H9 (cell line): Measurements from ENCODE around the gene SORBS1. TPM values are rescaled to one million over a fixed set of nuclear protein-coding genes. Genes with fewer than 3 reads are reported as not detected.
A peak's percentile ranks its signal among the peaks of the same experiment; 100 is the strongest.

ENCODE experiments used
- DNase-seq: peaks from one replicate; pipeline ENCODE4 v3.0.0-alpha.2; 2017
- H2AFZ ChIP-seq: one replicate; pipeline ENCODE4 v1.6.1; 2013; ENCODE audit warnings: mild to moderate bottlenecking, low read length, control low read depth, moderate library complexity
- H2AK5ac ChIP-seq: 2 replicates; pipeline ENCODE4 v1.6.1; 2013; ENCODE audit warnings: low read length, control low read depth, mixed read lengths; ENCODE audit not compliant: insufficient read length
- H2BK120ac ChIP-seq: one replicate; pipeline ENCODE4 v1.6.1; 2013; ENCODE audit warnings: low read depth, mild to moderate bottlenecking, low read length, control low read depth, inconsistent platforms; ENCODE audit not compliant: poor library complexity, severe bottlenecking
- H2BK12ac ChIP-seq: 2 replicates; pipeline ENCODE4 v1.6.1; 2013; ENCODE audit warnings: low read length, control low read depth, mixed read lengths, low read depth; ENCODE audit not compliant: insufficient read length
- H2BK15ac ChIP-seq: 2 replicates; pipeline ENCODE4 v1.6.1; 2013; ENCODE audit warnings: low read depth, low read length, control low read depth
- H2BK20ac ChIP-seq: one replicate; pipeline ENCODE4 v1.6.1; 2013; ENCODE audit warnings: low read depth, mild to moderate bottlenecking, low read length, control low read depth, inconsistent platforms; ENCODE audit not compliant: poor library complexity, severe bottlenecking
- H2BK5ac ChIP-seq: 2 replicates; pipeline ENCODE4 v1.6.1; 2013; ENCODE audit warnings: low read length, control low read depth, mixed read lengths; ENCODE audit not compliant: insufficient read length
- H3K14ac ChIP-seq: 2 replicates; pipeline ENCODE4 v1.6.1; 2013; ENCODE audit warnings: low read length, control low read depth; ENCODE audit not compliant: insufficient read depth
- H3K18ac ChIP-seq: 2 replicates; pipeline ENCODE4 v1.6.1; 2013; ENCODE audit warnings: low read depth, mild to moderate bottlenecking, mixed read lengths, low read length, control low read depth; ENCODE audit not compliant: insufficient read length
- H3K23ac ChIP-seq: 2 replicates; pipeline ENCODE4 v1.6.1; 2013; ENCODE audit warnings: low read length, control low read depth, mixed read lengths, low read depth; ENCODE audit not compliant: insufficient read length
- H3K23me2 ChIP-seq: 2 replicates; pipeline ENCODE4 v1.6.1; 2013; ENCODE audit warnings: low read depth, mild to moderate bottlenecking, mixed read lengths, low read length, control low read depth; ENCODE audit not compliant: insufficient read length, poor library complexity, severe bottlenecking
- H3K27ac ChIP-seq: 2 replicates; pipeline ENCODE4 v1.5.1; 2013; ENCODE audit warnings: low read length, control low read depth, mixed read lengths, low read depth; ENCODE audit not compliant: insufficient read length
- H3K27me3 ChIP-seq: 2 replicates; pipeline ENCODE4 v1.6.1; 2013; ENCODE audit warnings: low read length, control low read depth, inconsistent platforms; ENCODE audit not compliant: insufficient read depth
- H3K4ac ChIP-seq: 2 replicates; pipeline ENCODE4 v1.6.1; 2013; ENCODE audit warnings: low read depth, mild to moderate bottlenecking, control low read depth, inconsistent platforms, low read length, moderate library complexity
- H3K4me1 ChIP-seq: 2 replicates; pipeline ENCODE4 v1.6.1; 2013; ENCODE audit warnings: low read length, control low read depth, inconsistent platforms; ENCODE audit not compliant: insufficient read depth
- H3K4me2 ChIP-seq: 2 replicates; pipeline ENCODE4 v1.6.1; 2013; ENCODE audit warnings: low read length, control low read depth, mixed read lengths; ENCODE audit not compliant: insufficient read length, insufficient read depth
- H3K56ac ChIP-seq: 2 replicates; pipeline ENCODE4 v1.6.1; 2013; ENCODE audit warnings: low read depth, mild to moderate bottlenecking, mixed read lengths, low read length, control low read depth; ENCODE audit not compliant: insufficient read length
- H3K79me1 ChIP-seq: 2 replicates; pipeline ENCODE4 v1.6.1; 2013; ENCODE audit warnings: low read depth, mild to moderate bottlenecking, moderate library complexity, low read length, control low read depth, inconsistent platforms; ENCODE audit not compliant: insufficient read depth, poor library complexity, severe bottlenecking
- H3K79me2 ChIP-seq: 2 replicates; pipeline ENCODE4 v1.6.1; 2013; ENCODE audit warnings: low read length, control low read depth, inconsistent platforms; ENCODE audit not compliant: insufficient read depth
- H3K9ac ChIP-seq: 2 replicates; pipeline ENCODE4 v1.6.1; 2013; ENCODE audit warnings: low read length, control low read depth, mixed read lengths; ENCODE audit not compliant: insufficient read length; ENCODE audit errors: extremely low read depth
- H3K9me3 ChIP-seq: one replicate; pipeline ENCODE4 v1.6.1; 2013; ENCODE audit warnings: low read depth, low read length, inconsistent platforms; ENCODE audit not compliant: control insufficient read depth
- H3T11ph ChIP-seq: one replicate; pipeline ENCODE4 v1.6.1; 2013; ENCODE audit warnings: mild to moderate bottlenecking, low read length, control low read depth, inconsistent platforms
- H4K20me1 ChIP-seq: one replicate; pipeline ENCODE4 v1.6.1; 2013; ENCODE audit not compliant: control insufficient read depth, insufficient read length, insufficient read depth
- H4K5ac ChIP-seq: 2 replicates; pipeline ENCODE4 v1.6.1; 2013; ENCODE audit warnings: low read depth, mild to moderate bottlenecking, mixed read lengths, low read length, control low read depth; ENCODE audit not compliant: insufficient read length
- H4K8ac ChIP-seq: replicated peaks from 2 replicates; pipeline ENCODE4 v1.6.1; 2013; ENCODE audit warnings: low read length, control low read depth, mixed read lengths, low read depth; ENCODE audit not compliant: insufficient read length
- H4K91ac ChIP-seq: 2 replicates; pipeline ENCODE4 v1.6.1; 2013; ENCODE audit warnings: low read depth, mild to moderate bottlenecking, moderate library complexity, mixed read lengths, low read length, control low read depth; ENCODE audit not compliant: insufficient read length
- H3K27ac Mint-ChIP-seq, 3 experiments: 2 replicates in 2 of 3; 3 replicates in 1 of 3; pipeline ENCODE4 v1.8.0; 2020 to 2021; ENCODE audit warnings: mixed read lengths in 3 of 3, mild to moderate bottlenecking in 1 of 3, moderate library complexity in 1 of 3
- H3K27me3 Mint-ChIP-seq: 2 replicates; pipeline ENCODE4 v1.8.0; 2021; ENCODE audit warnings: low read depth, mild to moderate bottlenecking, moderate library complexity, mixed read lengths
- H3K36me3 Mint-ChIP-seq, 3 experiments: 2 replicates in 2 of 3; 3 replicates in 1 of 3; pipeline ENCODE4 v1.8.0; 2020 to 2021; ENCODE audit warnings: low read depth in 3 of 3, mixed read lengths in 3 of 3; ENCODE audit not compliant: insufficient read depth in 1 of 3
- H3K4me1 Mint-ChIP-seq, 2 experiments: 2 replicates each; pipeline ENCODE4 v1.8.0; 2020; ENCODE audit warnings: mixed read lengths in 2 of 2
- H3K4me3 Mint-ChIP-seq, 2 experiments: 2 replicates in 1 of 2; 3 replicates in 1 of 2; pipeline ENCODE4 v1.8.0; 2020 to 2021; ENCODE audit warnings: mild to moderate bottlenecking in 2 of 2, mixed read lengths in 2 of 2, moderate library complexity in 1 of 2
- H3K9me3 Mint-ChIP-seq, 2 experiments: 2 replicates in 1 of 2; 3 replicates in 1 of 2; pipeline ENCODE4 v1.8.0; 2020; ENCODE audit warnings: mild to moderate bottlenecking in 2 of 2, mixed read lengths in 2 of 2, moderate library complexity in 1 of 2
- CTCF ChIP-seq: fragments of 200-600 bp; sonication (generic); conservative IDR thresholded peaks from 3 replicates; pipeline ENCODE4 v1.8.0; 2021; ENCODE audit warnings: antibody characterized with exemption, mild to moderate bottlenecking
- WGBS: extraction: QIAGEN DNeasy Blood & Tissue Kit; methylation state at CpG from one replicate; pipeline ENCODE4 v1.1.7; 2013; ENCODE audit warnings: missing lambda C conversion rate, low lambda C conversion rate, mixed read lengths; ENCODE audit not compliant: insufficient read length; ENCODE audit errors: extremely low coverage; 5-methylcytosine and 5-hydroxymethylcytosine counted together
- total RNA-seq: library from RNA; stranded (reverse); gene quantifications from 2 replicates; pipeline ENCODE4 v1.2.1, GENCODE V29; 2021

Gene SORBS1
- total RNA-seq, 1 experiment from 2014 or later: 24.3 TPM

- no peak for TF ChIP-seq CTCF
- no peak overlapping the region for H2BK20ac ChIP-seq
- H2BK12ac ChIP-seq: no peak overlapping the region
- Mint-ChIP-seq H3K9me3 (no peaks in the 10 kb centered on the region), H3K4me3 (no peak overlapping the region), H3K36me3 (peaks cover 9 to 19% (median 10%) of the 10 kb centered on the region in 3 experiments; a peak in 5 of 7 replicates), H3K27me3 (no peaks in the 10 kb centered on the region; the same call in 1 of the 2 replicates), H3K4me1 (peaks cover 8 to 16% of the 10 kb centered on the region in 2 experiments), H3K27ac (peak overlapping the region in 2 of 3 experiments; percentile 52 to 70; a peak in 1 of 7 replicates)
- no peaks in the 10 kb centered on the region for H3K27me3 ChIP-seq
- H4K5ac ChIP-seq: no peak overlapping the region
- no peak overlapping the region for H4K91ac ChIP-seq
- no peak overlapping the region for H3K9ac ChIP-seq
- H3K23ac ChIP-seq: no peak overlapping the region
- no peak overlapping the region for H3K4ac ChIP-seq
- H3T11ph ChIP-seq: no peak overlapping the region
- no peak overlapping the region for H3K4me2 ChIP-seq
- H3K79me2 ChIP-seq: no peaks in the 10 kb centered on the region
- no peak overlapping the region for H2AFZ ChIP-seq
- H3K56ac ChIP-seq: no peak overlapping the region
- H4K8ac ChIP-seq: no peak overlapping the region
- H2BK5ac ChIP-seq: no peak overlapping the region
- WGBS: no CpG with 5 or more reads among the region's 6 CpGs
- no peak overlapping the region for H2AK5ac ChIP-seq
- no peak overlapping the region for H3K27ac ChIP-seq
- H2BK120ac ChIP-seq: no peak overlapping the region
- no peaks in the 10 kb centered on the region for H4K20me1 ChIP-seq
- no peak overlapping the region for H3K14ac ChIP-seq
- no peaks in the 10 kb centered on the region for H3K4me1 ChIP-seq
- H2BK15ac ChIP-seq: no peak overlapping the region
- H3K23me2 ChIP-seq: no peaks in the 10 kb centered on the region
- DNase-seq: no peak
- H3K79me1 ChIP-seq: no peaks in the 10 kb centered on the region
- H3K18ac ChIP-seq: no peak overlapping the region
- no peaks in the 10 kb centered on the region for H3K9me3 ChIP-seq
Observed at GRCh38 chr10:95359466-95359865, 201.7 kb downstream of the SORBS1 start.
